Duodenal mucosa (tissue), 2 donors: ENCODE results near the gene KRT35.

Experiments used
- H3K27ac ChIP-seq: one replicate; pipeline ENCODE4 v1.7.0; 2013; ENCODE audit warnings: low read depth, low read length
- H3K27me3 ChIP-seq, 2 donors: one replicate each; pipeline ENCODE4 v1.7.0; 2013; ENCODE audit warnings: low read length in 2 of 2, control low read depth in 1 of 2; ENCODE audit not compliant: insufficient read depth in 2 of 2, control insufficient read depth in 1 of 2
- H3K36me3 ChIP-seq, 2 donors: one replicate each; pipeline ENCODE4 v1.7.0; 2013; ENCODE audit warnings: low read length in 2 of 2, control low read depth in 1 of 2; ENCODE audit not compliant: insufficient read depth in 2 of 2, control insufficient read depth in 1 of 2
- H3K4me1 ChIP-seq, 2 donors: one replicate each; pipeline ENCODE4 v1.7.0; 2013; ENCODE audit warnings: low read length in 2 of 2, control low read depth in 1 of 2; ENCODE audit not compliant: insufficient read depth in 2 of 2, control insufficient read depth in 1 of 2
- H3K4me3 ChIP-seq, 2 donors: one replicate each; pipeline ENCODE4 v1.7.0; 2013; ENCODE audit warnings: low read length in 2 of 2, low read depth in 1 of 2
- H3K9ac ChIP-seq, 2 donors: one replicate each; pipeline ENCODE4 v1.7.0; 2013; ENCODE audit warnings: low read length in 2 of 2, low read depth in 1 of 2
- H3K9me3 ChIP-seq, 2 donors: one replicate each; pipeline ENCODE4 v1.7.0; 2013; ENCODE audit warnings: low read length in 2 of 2, control low read depth in 1 of 2; ENCODE audit not compliant: control insufficient read depth in 1 of 2

KRT35 gene

DNA sequence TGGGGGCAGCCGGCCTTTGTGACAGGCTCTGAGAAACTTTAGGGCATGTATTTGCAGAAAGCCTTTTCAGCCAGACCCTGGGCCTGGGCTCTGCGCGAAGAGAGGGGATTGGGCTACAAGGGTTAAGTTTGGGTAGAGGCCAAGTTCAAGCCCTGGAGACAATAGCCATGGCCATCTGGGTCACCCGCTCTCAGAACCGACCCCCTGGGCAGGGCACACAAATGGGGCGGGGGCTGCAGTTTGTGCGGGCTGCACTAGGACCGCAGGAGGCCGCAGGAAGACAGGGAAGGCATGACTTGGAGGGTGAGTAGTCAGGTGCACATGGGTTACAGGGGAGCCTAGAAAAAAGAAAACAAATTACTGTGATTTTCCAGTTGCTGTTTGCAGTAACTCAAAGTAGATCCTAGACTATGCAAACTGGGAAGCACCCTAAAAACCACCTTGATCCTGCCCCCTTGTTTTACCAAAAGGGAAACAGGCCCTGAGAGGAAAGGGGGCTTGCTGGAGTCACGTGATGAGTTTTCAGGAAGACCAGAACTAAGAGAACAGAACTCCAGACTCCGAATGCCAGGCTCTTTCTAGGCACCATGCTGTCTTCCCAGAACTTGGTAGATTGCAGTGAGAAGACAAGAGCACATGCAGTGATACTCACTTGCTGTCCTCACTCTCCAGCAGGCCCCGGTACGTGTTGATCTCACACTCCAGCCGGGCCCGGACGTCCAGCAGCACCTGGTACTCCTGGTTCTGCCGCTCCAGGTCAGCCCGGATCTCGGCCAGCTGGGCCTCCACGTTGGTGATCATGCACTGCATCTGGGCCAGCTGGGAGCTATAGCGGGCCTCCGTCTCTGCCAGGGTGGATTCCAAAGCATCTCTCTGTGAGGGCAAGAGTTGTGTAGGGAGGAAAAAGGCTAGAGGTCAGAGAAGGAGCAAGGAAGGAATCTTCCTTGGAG lies 3.8 kb downstream of the KRT35 start:
- H3K27ac ChIP-seq: no peak overlapping the region
- no peaks in the 10 kb centered on the region for H3K4me1 ChIP-seq
- no peaks in the 10 kb centered on the region for H3K9me3 ChIP-seq
- H3K4me3 ChIP-seq: no peak overlapping the region
- no peaks in the 10 kb centered on the region for H3K36me3 ChIP-seq
- H3K27me3 ChIP-seq: no peaks in the 10 kb centered on the region
- H3K9ac ChIP-seq: no peak overlapping the region

DNA sequence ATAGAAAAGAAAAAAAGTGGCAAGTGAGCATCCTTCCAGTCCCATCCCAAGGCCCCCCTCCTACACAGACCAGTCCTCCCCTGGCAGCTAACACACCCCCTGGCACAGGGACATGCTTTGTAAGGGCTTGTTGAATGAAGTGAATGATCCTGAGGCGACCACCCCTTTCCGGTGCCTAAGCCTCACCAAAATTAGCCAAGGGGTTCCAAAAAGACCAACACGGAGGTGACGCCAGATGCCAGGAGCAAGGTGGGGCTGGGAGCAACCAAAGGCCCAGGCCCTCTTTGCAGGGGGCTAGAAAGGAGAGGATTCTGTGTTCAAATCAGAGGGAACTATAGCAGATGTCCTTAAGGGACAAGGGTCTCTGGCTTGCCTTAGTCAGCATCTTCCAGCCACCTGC lies 5.5 kb downstream of the KRT35 start:
- H3K27ac ChIP-seq: no peak overlapping the region
- no peaks in the 10 kb centered on the region for H3K36me3 ChIP-seq

GRCh38 chr17:41474863-41475262 lies 6.1 kb downstream of the KRT35 start:
- H3K4me3 ChIP-seq: no peak overlapping the region
- H3K9ac ChIP-seq: no peak overlapping the region
- H3K27me3 ChIP-seq: no peaks in the 10 kb centered on the region
- no peak overlapping the region for H3K27ac ChIP-seq
- no peaks in the 10 kb centered on the region for H3K36me3 ChIP-seq
- H3K4me1 ChIP-seq: no peaks in the 10 kb centered on the region
- no peaks in the 10 kb centered on the region for H3K9me3 ChIP-seq

More for the DNA sequence above, 5.5 kb downstream of the KRT35 start:
- Histone ChIP-seq H3K9ac (no peak overlapping the region), H3K9me3 (no peaks in the 10 kb centered on the region), H3K4me1 (no peaks in the 10 kb centered on the region), H3K4me3 (no peak overlapping the region), H3K27me3 (no peaks in the 10 kb centered on the region)

DNA sequence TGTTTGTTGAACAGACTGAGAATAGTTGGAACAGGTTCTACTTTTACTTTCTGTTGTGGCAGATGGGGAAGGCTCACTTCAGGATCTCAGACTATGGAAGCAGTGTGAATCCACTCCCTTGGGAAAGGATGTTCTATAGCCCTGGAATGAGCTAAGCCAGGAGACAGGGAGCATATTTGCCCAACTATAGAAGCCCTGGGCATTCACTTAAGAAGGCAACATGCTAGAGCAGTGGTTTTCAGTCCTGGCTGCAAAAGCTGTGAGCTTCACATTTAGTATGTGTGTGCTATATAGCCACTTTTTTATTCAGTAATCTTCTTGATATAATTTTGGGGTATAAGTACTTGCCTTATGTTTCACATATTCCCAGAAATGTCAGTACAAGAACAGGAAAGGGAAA lies 12.6 kb downstream of the KRT35 start:
- Histone ChIP-seq H3K4me1 (no peaks in the 10 kb centered on the region), H3K4me3 (no peak overlapping the region), H3K9ac (no peak overlapping the region), H3K36me3 (no peaks in the 10 kb centered on the region), H3K27me3 (no peaks in the 10 kb centered on the region), H3K9me3 (no peaks in the 10 kb centered on the region), H3K27ac (no peak overlapping the region)

- Histone ChIP-seq H3K36me3 (no peaks in the 10 kb centered on the region), H3K27ac (no peak overlapping the region), H3K4me3 (no peak overlapping the region), H3K9ac (no peak overlapping the region), H3K9me3 (no peaks in the 10 kb centered on the region), H3K4me1 (no peaks in the 10 kb centered on the region), H3K27me3 (no peaks in the 10 kb centered on the region)
Observed at GRCh38 chr17:41467561-41467960, 13.4 kb downstream of the KRT35 start.

DNA sequence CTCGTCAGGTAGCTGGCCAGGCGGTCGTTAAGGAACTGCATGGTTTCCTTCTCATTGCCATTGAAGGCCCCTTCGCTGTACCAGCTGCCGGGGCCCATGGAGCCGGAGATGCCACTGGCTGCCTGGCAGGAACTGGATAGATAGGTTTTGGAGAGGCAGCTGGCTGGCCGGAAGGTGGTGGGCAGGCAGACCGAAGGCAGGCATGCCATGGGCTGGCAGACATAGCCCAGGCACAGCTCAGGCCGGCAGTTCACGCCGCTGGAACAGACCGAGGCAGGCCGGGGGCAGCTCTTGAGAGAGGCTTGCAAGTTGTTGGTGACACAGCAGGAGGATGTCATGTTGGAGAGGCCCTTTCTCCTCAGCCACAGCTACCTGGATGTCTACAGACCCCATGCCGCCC lies 14.0 kb downstream of the KRT35 start, which contains the start of gene KRT32:
Gene KRT32, minus strand, starts transcription at position 399 of the 400 bp plus-strand sequence. Its CDS starts 61 bp downstream, at position 338.
- no peaks in the 10 kb centered on the region for H3K36me3 ChIP-seq
- no peak within 1 kb of the TSS for H3K9ac ChIP-seq
- H3K27ac ChIP-seq: no peak within 1 kb of the TSS
- H3K4me1 ChIP-seq: no peaks in the 10 kb centered on the region
- no peaks in the 10 kb centered on the region for H3K9me3 ChIP-seq
- H3K27me3 ChIP-seq: no peaks in the 10 kb centered on the region
- H3K4me3 ChIP-seq: no peak within 1 kb of the TSS

DNA sequence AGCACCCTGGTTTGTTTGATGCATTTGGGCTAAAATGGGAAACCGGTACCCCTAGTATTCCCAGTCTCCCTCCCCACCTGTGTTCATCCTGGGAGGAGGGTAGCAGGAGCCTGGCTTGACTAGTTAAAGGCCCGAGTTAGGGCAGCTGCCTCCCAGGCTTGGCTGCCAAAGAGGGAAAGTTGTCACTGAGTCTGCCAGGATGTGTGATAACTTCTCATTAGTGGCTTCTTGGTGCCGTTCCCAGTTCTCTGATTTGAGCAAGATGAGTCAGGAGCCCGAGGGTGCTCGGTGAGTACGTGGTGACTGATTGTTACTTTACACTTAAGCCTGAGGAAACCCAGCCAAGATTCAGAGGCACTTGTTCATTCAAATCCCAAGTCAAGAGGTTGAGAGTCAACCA lies 16.3 kb downstream of the KRT35 start:
- H3K4me3 ChIP-seq: no peak overlapping the region
- H3K4me1 ChIP-seq: peaks cover 0 to 4% of the 10 kb centered on the region in 2 donors
- H3K9ac ChIP-seq: no peak overlapping the region
- H3K9me3 ChIP-seq: no peaks in the 10 kb centered on the region
- H3K36me3 ChIP-seq: no peaks in the 10 kb centered on the region
- H3K27me3 ChIP-seq: no peaks in the 10 kb centered on the region
- no peak overlapping the region for H3K27ac ChIP-seq

DNA sequence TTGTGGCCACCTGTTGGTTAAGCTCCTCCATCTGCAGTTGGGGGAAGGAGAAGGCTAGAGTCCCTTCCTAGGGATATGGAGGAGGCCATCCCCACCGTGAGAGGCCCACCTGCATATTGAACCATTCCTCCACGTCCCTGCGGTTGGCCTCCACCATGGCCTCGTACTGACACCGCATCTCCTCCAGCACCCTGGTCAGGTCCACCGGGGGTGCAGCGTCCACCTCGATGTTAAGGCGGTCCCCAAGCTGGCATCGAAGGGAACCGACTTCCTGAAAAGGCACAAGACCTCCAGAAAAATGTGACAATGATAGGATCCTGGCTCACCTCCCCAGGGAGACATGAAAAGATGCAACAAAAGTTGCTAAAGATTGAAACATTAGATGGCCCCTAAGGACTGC lies 16.8 kb downstream of the KRT35 start:
- no peaks in the 10 kb centered on the region for H3K36me3 ChIP-seq
- H3K9me3 ChIP-seq: no peaks in the 10 kb centered on the region
- no peak overlapping the region for H3K4me3 ChIP-seq
- H3K27me3 ChIP-seq: no peaks in the 10 kb centered on the region
- peaks cover 0 to 9% of the 10 kb centered on the region in 2 donors for H3K4me1 ChIP-seq
- H3K27ac ChIP-seq: no peak overlapping the region
- no peak overlapping the region for H3K9ac ChIP-seq

DNA sequence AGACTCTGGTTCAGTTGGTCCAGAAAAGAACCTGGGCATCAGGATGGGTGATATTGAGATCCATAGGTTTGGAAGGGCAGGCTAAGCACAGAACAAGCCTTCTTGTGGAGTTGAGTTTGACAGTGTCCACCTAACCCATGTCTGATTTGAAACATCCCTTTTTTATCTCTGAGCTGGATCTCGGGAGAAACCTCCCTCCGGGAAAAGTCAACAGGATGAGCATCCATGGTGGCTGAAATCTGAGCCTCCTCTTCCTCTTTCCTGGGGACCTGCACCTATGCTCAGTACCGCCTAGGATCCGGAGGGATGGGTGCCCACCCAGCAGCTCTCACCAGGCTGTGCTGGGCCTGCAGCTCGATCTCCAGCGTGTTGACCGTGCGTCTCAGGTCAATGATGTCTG lies 17.2 kb downstream of the KRT35 start:
- Histone ChIP-seq H3K4me1 (peaks cover 0 to 9% of the 10 kb centered on the region in 2 donors), H3K36me3 (no peaks in the 10 kb centered on the region), H3K27me3 (no peaks in the 10 kb centered on the region), H3K4me3 (no peak overlapping the region), H3K9me3 (no peaks in the 10 kb centered on the region), H3K27ac (no peak overlapping the region), H3K9ac (no peak overlapping the region)

GRCh38 chr17:41462705-41463104 lies 18.2 kb downstream of the KRT35 start:
- H3K36me3 ChIP-seq: no peaks in the 10 kb centered on the region
- H3K4me1 ChIP-seq: peaks cover 0 to 9% of the 10 kb centered on the region in 2 donors
- no peak overlapping the region for H3K27ac ChIP-seq
- H3K9ac ChIP-seq: no peak overlapping the region
- H3K27me3 ChIP-seq: peaks cover 0 to 5% of the 10 kb centered on the region in 2 donors
- H3K9me3 ChIP-seq: no peaks in the 10 kb centered on the region
- no peak overlapping the region for H3K4me3 ChIP-seq
